Mesothelial cell of epicardium (in vitro differentiated cells): ENCODE data around the gene DNER. TPM values are rescaled to one million over a fixed set of nuclear protein-coding genes. Genes with fewer than 3 reads are reported as not detected.
"Not testable (repeated sequence)": the region's sequence is repeated elsewhere in the genome, so short reads cannot be mapped to it uniquely, and the experiment has no call there.

Experiments used
- DNase-seq, 2 experiments: peaks; one replicate each; pipeline ENCODE4 v3.0.0; 2021; ENCODE audit warnings: low spot score in 2 of 2; ENCODE audit not compliant: unreplicated experiment in 2 of 2
- H3K27ac Mint-ChIP-seq: 2 replicates; pipeline ENCODE4 v1.8.0; 2021; ENCODE audit warnings: mixed read lengths
- H3K27me3 Mint-ChIP-seq: 2 replicates; pipeline ENCODE4 v1.8.0; 2021; ENCODE audit warnings: low read depth, mixed read lengths
- H3K36me3 Mint-ChIP-seq: 2 replicates; pipeline ENCODE4 v1.8.0; 2021; ENCODE audit warnings: mixed read lengths
- H3K4me1 Mint-ChIP-seq: 2 replicates; pipeline ENCODE4 v1.8.0; 2021; ENCODE audit warnings: mixed read lengths
- H3K4me3 Mint-ChIP-seq: 2 replicates; pipeline ENCODE4 v1.8.0; 2021; ENCODE audit warnings: mild to moderate bottlenecking, moderate library complexity, mixed read lengths
- H3K9me3 Mint-ChIP-seq: 2 replicates; pipeline ENCODE4 v1.8.0; 2021; ENCODE audit warnings: mixed read lengths
- total RNA-seq: library from RNA; stranded (reverse); gene quantifications from 3 replicates; pipeline ENCODE4 v1.2.1, GENCODE V29; 2021
- TF ChIP-seq, protein P1 (sequence below): fragments of 200-600 bp; sonication (generic); IDR thresholded peaks from one replicate; pipeline ENCODE4 v1.5.0; 2021; ENCODE audit warnings: antibody characterized with exemption; ENCODE audit not compliant: unreplicated experiment

DNER gene
- total RNA-seq, 1 donor from 2014 or later = not detected

GRCh38 chr2:229627728-229628127 lies 86.6 kb downstream of the DNER start:
- Mint-ChIP-seq H3K27ac (no peak overlapping the region), H3K36me3 (no peaks in the 10 kb centered on the region), H3K4me1 (no peaks in the 10 kb centered on the region), H3K9me3 (no peaks in the 10 kb centered on the region), H3K27me3 (peaks cover 11% of the 10 kb centered on the region), H3K4me3 (no peak overlapping the region)
- TF ChIP-seq, protein P1, sequence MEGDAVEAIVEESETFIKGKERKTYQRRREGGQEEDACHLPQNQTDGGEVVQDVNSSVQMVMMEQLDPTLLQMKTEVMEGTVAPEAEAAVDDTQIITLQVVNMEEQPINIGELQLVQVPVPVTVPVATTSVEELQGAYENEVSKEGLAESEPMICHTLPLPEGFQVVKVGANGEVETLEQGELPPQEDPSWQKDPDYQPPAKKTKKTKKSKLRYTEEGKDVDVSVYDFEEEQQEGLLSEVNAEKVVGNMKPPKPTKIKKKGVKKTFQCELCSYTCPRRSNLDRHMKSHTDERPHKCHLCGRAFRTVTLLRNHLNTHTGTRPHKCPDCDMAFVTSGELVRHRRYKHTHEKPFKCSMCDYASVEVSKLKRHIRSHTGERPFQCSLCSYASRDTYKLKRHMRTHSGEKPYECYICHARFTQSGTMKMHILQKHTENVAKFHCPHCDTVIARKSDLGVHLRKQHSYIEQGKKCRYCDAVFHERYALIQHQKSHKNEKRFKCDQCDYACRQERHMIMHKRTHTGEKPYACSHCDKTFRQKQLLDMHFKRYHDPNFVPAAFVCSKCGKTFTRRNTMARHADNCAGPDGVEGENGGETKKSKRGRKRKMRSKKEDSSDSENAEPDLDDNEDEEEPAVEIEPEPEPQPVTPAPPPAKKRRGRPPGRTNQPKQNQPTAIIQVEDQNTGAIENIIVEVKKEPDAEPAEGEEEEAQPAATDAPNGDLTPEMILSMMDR = no peak
- no peak for DNase-seq

- Mint-ChIP-seq H3K27ac (no peak overlapping the region), H3K4me3 (no peak overlapping the region), H3K36me3 (no peaks in the 10 kb centered on the region), H3K9me3 (no peaks in the 10 kb centered on the region), H3K4me1 (no peaks in the 10 kb centered on the region), H3K27me3 (no peaks in the 10 kb centered on the region)
- no peak for DNase-seq
- TF ChIP-seq, protein P1 = no peak
These were observed 91.6 kb downstream of the DNER start for GRCh38 chr2:229622495-229623355.

DNA sequence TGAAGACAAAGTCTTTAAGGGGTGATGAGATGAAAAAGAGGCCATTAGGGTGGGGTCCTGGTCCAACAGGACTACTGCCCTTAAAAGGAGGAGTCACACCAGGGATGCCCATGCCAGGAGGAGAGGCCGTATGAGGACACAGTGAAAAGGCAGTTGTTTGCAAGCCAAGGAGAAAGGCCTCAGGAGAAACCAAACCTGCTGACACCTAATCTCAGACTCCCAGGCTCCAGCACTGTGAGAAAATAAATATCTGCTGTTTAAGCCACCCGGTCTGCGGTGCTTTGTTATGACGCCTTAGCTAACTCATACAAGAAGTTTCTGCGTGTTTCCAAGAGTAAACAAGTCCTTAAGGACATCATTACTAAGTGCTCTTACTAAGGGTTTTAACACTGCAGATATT lies 93.6 kb downstream of the DNER start:
- TF ChIP-seq, protein P1 = no peak
- Mint-ChIP-seq H3K4me3 (no peak overlapping the region), H3K36me3 (no peaks in the 10 kb centered on the region), H3K4me1 (no peaks in the 10 kb centered on the region), H3K27me3 (no peaks in the 10 kb centered on the region), H3K9me3 (no peaks in the 10 kb centered on the region), H3K27ac (no peak overlapping the region)
- DNase-seq = no peak

- no peak overlapping the region for H3K4me3 Mint-ChIP-seq
These were observed 94.1 kb downstream of the DNER start for GRCh38 chr2:229620289-229620688.

DNA sequence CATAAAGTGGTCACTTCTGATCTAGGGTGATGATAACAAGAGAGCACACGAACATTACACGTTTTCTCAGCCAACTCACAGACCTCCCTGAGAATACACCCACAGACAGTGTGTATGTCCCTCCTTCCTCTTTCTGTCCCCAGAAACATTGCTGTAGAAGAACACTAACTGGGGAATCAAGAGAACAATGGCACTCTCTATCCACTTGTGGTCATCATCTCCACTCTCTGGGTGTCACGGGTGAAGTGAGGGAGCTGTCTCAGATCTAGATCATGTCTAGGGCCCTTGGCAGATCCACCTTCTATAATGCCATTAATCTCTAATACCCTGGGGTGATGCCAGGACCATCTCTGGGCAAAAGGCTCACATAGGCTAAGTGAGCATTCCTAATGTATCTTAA lies 97.9 kb downstream of the DNER start:
- Mint-ChIP-seq H3K9me3 (no peaks in the 10 kb centered on the region), H3K27me3 (no peaks in the 10 kb centered on the region), H3K4me1 (peaks cover 4% of the 10 kb centered on the region), H3K27ac (no peak overlapping the region), H3K36me3 (no peaks in the 10 kb centered on the region), H3K4me3 (no peak overlapping the region)
- no peak for DNase-seq
- TF ChIP-seq, protein P1 = no peak

More at GRCh38 chr2:229620289-229620688, 94.1 kb downstream of the DNER start:
- Mint-ChIP-seq H3K36me3 (no peaks in the 10 kb centered on the region), H3K27me3 (no peaks in the 10 kb centered on the region), H3K27ac (no peak overlapping the region), H3K4me1 (no peaks in the 10 kb centered on the region), H3K9me3 (no peaks in the 10 kb centered on the region)
- no peak for DNase-seq
- TF ChIP-seq, protein P1 = no peak

DNA sequence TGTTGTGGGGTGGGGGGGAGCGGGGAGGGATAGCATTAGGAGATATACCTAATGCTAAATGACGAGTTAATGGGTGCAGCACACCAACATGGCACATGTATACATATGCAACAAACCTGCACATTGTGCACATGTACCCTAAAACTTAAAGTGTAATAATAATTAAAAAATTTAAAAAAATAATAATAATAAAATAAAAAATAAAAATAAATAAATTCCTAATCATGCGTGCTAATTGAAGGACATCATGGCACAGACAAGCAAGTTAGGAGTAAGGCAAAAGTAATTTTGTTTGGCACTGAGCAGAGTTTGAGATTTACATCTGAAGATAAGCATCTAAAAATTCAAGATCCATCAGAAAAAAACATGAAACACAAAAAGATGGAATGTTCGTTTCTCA lies 100.3 kb downstream of the DNER start:
- H3K4me1 Mint-ChIP-seq, H3K4me3 Mint-ChIP-seq, H3K36me3 Mint-ChIP-seq, H3K27me3 Mint-ChIP-seq, H3K9me3 Mint-ChIP-seq, H3K27ac Mint-ChIP-seq, DNase-seq: not testable (repeated sequence)
